ENCODE results near the gene NUP85.
"Not testable (repeated sequence)": the region's sequence is repeated elsewhere in the genome, so short reads cannot be mapped to it uniquely, and the experiment has no call there.

The NUP85 gene

DNA sequence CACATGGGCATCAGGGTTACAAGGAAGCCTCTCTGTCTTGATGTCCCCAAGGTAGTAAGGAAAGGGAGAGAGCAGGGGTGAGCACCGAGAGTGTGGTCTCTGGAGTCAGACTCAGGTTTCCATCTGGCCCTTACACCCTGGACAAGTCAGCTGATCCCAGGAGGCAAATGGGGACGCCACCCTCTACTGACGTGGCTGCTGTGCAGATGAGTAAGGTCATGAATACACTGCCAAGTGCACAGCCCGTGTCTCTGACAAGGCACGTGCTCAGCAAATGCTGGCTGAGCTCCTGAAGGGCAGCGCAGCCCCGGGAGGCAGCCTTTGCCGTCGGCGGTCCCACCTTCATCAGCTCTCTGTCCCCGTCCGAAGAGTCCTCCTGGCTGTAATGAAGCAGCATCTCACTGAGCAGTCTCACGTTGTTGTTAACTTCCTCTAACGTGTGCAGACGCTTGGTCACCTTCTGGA, 36.5 kb downstream of the NUP85 start:
- no peak for DNase-seq (ENCODE audit: low spot score)

DNA sequence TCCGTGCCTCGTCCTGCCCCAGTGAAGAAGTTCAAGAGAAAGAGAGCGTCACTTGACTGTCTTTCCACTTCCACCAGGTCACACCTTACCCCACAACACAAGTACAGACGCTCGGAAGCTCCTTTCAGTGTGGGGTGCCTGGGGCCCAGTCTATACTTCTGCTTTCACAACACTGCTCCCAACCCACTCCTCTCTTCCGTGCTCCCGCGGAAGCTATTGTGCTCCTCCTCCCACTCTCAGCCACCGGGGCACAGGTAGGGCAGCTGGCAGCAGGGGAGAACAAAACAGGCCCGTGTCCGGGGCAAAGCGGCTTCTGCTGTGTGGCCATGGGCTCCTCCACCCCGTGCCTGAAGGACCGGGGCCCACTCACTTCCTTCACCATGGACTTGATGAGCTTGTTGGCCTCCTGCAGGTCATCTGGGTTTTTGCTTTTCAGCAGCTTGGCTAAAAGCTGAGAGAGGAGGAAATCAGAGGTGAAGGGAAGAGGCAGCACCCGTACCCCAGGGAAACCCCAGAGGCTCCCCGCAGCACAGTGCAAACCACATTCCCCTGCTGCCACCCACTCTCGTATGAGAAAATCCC, 37.1 kb downstream of the NUP85 start:
- no peak for DNase-seq (ENCODE audit: low spot score)

DNA sequence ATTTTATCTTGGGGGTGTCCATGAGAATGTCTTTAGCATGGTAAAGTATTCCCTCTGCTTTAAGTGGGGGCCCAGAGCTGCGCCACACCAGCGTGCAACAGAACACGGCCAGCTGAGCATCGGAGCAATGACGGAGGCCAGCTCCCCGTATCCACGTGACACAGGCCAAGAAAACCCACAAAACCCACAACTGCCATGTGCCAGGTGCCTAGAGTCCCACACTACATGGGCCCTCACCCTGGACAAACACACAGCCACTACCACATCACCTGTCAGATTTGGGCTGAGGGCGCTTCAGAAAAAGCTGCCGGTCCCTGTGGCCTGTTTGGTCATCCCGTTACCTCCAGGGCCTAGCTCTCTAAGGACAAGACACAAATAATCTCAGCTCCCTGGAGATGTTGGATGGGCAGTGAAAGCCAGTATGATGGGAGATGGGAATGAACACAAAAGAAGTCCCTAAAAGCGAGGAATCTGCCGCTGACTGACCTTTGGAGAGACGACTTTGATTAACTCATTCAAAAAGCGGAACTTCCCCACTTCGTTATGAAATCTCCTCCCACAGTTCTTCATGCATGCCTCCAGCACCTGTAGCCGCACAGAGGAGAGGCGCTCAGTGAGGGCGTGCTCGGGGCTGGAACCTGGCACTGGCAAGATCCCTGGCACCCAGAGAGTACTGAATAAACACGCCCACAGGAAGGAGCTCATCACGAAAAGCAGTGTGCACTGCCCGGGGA, 38.8 kb downstream of the NUP85 start:
- DNase-seq (ENCODE audit: low spot score): no peak

DNA sequence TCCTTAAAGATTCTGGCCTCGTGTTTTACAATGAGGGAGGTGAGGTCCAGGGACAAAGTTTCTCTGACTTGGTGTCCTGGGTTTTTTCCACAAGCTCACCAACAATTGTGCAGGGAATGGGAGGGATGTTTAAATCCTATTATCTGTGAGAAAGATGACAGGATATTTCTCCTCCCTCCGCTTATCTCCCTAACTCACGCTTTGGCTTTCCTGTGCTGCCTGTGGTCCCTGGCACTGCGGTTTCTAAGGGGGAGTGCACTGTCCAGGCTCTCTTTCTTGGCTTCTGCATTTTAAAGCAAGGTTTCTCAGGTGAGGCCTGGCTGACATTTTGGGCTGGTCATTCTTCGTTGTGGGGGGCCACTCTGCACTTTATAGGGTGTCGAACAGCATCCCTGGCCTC, 39.5 kb downstream of the NUP85 start:
- no peak for DNase-seq (ENCODE audit: low spot score)

DNA sequence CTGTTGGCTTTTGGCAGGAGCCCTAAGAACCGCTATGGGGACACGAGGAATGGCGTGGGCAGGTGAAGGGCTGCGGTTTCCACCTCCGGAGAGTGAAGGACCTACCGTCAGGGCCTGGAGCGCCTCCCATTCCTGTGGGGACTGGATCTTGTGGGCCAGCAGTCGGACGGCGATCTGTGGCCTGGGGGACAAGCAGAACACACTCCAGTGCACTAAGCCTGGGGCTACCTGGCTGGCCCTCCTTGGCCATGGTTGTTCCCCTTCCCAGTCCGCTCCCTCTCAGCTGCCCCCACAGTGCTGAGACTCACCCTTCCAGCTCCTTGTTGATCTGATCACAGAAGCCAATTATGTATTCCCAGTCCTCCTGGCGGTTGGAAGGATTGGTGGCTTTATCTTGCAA, 40.9 kb downstream of the NUP85 start:
- DNase-seq (ENCODE audit: low spot score): no peak

DNA sequence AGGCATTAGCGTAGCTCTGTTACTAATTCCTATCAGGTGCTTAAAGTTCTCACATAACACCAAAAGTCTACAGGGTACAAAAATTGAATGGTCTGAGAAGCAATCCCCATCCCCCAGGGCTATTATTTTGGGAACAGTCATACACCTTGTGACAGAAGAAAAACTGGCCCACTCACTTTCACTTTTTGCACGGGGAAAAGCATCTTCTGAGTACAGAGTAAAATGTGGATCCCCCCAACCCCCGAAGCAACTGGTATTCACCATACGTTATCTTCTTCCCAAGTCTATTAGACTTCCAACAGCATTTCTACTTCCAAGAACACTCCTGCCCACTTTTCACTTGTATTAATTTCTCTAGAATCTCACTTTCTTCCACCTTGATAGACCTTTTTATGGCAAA, 44.1 kb downstream of the NUP85 start:
- no peak for DNase-seq (ENCODE audit: low spot score)

DNA sequence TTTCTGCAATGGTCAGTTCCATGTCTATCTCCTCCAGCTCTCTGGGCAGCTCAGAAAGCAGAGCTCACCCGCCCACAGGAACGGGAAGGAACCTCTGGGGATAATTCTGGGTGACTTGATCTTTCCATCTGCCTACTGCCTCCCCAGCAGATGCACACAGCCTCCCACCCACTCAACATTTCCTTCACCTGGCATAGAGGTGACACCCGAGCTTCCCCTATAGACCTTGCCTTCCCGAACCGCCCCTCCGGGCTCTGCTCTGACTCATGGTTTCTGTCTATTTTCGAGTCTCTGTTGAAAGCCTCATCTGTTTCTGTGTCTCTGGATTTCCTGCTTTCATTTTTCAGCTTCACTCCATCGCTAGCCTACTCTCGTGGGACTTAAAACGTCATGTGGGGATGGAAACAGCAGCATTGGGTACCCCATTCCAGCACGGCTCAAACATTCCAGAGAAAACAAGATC, 44.6 kb downstream of the NUP85 start:
- peak; percentile 95 for DNase-seq (ENCODE audit: low spot score)

DNA sequence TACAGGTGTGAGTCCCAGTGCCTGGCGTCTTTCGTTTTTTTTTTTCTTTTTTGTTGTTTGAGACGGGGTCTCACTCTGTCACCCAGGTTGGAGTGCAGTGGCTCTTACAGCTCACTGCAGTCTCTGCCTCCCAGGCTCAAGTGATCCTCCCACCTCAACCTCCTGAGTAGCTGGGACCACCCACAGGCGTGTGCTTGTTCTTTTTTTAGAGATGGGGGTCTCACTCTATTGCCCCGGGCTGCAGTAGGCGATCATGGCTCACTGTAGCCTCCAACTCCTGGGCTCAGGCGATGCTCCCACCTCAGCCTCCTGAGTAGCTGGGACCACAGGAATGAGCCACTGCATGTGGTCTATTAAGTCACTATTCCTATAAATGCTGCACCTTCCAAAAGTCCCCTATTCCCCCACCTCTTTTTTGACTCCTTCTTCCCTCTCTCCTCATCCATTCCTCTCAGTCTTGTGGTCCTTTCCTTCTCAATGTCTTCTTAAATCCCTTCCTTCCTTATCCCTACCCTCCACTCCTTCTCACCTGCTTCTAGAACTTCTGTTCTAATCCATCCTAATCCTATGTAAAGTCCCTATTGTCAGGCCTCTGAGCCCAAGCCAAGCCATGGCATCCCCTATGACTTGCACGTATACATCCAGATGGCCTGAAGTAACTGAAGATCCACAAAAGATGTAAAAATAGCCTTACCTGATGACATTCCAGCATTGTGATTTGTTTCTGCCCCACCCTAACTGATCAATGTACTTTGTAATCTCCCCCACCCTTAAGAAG, 46.7 kb downstream of the NUP85 start:
- DNase-seq (ENCODE audit: low spot score): no peak

DNA sequence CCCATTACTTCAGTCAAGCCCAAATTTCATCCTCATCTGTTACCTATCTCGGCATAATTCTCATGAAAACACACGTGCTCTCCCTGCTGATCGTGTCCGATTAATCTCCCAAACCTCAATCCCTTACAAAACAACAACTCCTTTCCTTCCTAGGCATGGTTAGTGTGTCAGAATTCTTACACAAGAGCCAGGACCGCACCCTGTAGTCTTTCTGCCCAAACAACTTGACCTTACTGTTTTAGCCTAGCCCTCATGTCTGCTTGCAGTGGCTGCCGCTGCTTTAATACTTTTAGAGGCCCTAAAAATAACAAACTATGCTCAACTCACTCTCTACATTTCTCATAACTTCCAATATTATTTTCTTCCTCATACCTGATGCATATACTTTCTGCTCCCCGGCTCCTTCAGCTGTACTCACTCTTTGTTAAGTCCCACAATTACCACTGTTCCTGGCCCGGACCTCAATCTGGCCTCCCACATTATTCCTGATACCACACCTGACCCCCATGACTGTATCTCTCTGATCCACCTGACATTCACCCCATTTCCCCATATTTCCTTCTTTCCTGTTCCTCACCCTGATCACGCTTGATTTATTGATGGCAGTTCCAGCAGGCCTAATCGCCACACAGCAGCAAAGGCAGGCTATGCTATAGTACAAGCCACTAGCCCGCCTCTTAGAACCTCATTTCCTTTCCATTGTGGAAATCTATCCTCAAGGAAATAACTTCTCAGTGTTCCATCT, 50.6 kb downstream of the NUP85 start:
- DNase-seq (ENCODE audit: low spot score): not testable (repeated sequence)

DNA sequence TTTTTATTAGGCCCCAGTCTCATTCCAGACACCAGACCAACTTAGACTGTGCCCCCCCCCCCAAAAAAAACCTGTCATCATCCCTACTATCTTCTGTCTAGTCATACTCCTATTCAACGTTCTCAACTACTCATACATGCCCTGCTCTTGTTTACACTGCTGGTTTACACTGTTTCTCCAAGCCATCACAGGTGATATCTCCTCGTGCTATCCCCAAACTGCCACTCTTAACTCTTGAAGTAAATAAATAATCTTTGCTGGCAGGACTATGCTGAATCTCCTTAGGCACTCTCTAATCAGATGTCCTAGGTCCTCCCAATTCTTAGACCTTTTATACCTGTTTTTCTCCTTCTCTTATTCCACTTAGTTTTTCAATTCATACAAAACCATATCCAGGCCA, 51.7 kb downstream of the NUP85 start:
- not testable (repeated sequence) for DNase-seq (ENCODE audit: low spot score)

DNA sequence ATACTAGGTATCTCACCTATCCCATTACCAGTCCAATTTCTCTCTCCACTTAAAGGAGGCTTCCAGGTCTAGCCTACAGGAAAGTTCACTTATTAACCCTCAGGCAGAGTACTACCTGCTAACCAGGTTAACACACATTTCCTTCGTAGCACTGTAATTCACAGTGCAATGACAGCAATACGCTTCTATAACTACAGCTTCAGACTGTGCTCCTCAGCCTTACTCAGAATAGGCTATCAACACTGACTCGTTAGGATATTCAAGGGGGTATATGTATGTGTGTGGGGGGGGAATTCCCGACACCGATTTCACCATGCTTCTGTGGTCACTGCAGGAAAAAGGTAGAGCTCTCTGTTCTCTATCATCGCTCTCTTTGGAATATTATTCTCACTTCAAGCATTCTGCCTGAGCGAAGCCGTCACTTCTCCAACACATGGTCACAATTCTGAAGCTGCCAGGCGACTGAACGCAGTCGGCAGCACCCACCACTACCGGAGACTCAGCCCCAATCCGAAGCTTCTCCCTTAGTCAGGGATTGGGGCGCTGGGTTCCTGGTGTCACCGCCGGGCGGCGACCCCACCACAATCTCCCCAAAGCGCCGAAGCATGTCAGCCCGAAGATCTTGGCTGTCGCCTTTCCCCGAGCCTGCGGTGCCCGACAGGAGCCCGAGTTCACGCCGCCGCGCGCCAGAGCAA, 55.3 kb downstream of the NUP85 start:
- no peak for DNase-seq (ENCODE audit: low spot score)

DNA sequence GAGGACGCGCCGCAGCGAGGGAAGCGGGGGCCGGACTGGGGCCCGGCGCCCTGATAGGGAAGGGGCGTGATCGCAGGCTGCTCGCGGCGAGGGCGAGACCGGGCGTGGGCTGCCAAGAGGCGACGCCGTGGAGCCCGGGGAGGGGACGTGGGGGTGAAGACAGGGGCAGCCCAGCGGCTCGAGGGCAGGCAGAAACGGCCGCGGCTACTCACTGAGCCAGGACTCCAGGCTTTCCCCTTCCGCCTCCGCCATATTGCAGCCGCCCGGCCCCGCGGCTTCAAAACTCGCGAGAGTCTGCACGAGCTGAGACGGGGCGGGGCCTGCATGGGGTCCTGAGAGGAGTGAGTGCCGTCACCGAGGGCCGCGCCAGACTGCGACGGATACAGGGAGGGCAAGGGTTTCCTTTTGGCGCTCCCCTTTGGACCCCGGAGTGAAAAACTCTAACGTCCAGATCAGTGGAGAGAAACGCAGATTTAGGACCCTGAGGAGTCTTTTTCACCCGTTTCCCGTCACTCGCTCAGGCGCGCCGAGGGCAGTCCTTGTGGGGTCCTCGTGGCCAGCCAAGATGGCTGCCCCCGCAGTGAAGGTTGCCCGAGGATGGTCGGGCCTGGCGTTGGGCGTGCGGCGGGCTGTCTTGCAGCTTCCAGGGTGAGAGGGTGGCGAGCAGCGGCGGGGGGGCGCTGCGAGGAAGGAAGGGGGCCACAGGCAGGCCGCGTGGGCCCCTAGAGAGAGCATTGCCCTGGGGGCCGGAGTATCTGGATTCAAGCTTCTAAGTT, 56.0 kb downstream of the NUP85 start, which contains the start of the genes GGA3 and MRPS7:
Gene GGA3, minus strand, starts transcription at position 271 of the 776 bp plus-strand sequence. Its CDS starts 19 bp downstream, at position 252.
Gene MRPS7, plus strand, starts transcription at position 544 of the 776 bp plus-strand sequence. Its CDS starts 22 bp downstream, at position 566.
- DNase-seq (ENCODE audit: low spot score): peak; percentile 96

DNA sequence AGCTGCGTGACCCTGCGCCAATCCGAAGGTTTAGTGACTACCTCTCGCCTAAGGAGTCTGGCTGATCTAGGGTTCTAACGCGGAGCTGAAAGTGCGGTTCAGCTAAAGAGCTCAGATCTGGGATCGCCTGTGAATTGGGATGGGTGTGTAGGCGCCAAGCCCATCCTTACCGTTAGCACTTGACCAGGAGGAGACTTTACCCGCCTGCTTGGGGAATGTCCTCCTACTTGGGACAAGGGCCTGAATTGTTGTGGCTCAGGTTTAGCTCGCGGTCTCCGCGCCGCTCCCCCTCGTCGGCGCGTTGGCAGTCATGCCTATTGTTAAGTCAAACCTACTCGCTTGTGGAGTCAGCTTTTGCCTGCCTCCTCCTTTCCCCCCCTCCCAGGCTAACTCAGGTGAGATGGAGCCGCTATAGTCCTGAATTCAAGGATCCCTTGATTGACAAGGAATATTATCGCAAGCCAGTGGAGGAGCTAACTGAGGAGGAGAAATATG, 56.7 kb downstream of the NUP85 start:
- no peak for DNase-seq (ENCODE audit: low spot score)

DNA sequence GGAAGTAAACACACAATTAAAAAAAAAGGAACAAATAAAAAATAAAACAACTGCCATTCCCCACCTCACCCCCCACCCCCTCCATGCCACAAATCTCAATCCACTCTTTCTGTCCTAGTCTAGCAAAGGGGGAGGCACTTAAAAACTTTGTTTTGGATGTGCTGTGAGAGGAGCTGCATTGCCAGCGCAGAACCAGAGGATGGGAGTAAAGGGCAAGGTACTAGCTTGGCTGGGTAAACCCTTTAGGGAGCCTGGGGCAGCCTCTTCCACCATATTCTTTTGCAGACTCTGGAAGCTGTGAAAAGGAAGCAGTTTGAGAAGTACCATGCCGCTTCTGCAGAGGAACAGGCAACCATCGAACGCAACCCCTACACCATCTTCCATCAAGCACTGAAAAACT, 57.6 kb downstream of the NUP85 start:
- DNase-seq (ENCODE audit: low spot score): no peak

DNA sequence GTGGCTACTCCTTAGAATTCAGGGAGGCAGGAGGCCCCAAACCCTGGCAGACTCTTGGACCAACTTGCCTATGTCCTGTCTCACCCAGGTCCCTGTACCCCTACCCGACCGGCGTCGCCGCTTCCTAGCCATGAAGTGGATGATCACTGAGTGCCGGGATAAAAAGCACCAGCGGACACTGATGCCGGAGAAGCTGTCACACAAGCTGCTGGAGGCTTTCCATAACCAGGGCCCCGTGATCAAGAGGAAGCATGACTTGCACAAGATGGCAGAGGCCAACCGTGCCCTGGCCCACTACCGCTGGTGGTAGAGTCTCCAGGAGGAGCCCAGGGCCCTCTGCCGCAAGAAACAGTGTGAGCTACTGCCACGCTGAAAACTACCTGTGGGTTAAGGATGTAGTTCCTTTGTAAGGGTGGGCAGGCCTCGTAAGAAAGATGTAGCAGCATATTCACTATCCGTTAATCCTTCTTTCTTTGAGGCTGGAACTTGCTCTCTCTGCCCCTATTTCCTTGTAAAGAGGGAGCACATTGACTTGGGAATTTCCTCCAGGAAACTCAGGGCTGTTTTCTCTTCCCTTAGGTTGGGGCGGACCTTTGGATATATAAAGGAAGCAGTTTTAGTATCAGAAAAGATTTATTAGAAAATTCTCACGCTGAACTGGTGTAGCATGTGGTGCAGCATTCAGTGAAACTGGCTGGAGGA, 60.3 kb downstream of the NUP85 start:
- no peak for DNase-seq (ENCODE audit: low spot score)

DNA sequence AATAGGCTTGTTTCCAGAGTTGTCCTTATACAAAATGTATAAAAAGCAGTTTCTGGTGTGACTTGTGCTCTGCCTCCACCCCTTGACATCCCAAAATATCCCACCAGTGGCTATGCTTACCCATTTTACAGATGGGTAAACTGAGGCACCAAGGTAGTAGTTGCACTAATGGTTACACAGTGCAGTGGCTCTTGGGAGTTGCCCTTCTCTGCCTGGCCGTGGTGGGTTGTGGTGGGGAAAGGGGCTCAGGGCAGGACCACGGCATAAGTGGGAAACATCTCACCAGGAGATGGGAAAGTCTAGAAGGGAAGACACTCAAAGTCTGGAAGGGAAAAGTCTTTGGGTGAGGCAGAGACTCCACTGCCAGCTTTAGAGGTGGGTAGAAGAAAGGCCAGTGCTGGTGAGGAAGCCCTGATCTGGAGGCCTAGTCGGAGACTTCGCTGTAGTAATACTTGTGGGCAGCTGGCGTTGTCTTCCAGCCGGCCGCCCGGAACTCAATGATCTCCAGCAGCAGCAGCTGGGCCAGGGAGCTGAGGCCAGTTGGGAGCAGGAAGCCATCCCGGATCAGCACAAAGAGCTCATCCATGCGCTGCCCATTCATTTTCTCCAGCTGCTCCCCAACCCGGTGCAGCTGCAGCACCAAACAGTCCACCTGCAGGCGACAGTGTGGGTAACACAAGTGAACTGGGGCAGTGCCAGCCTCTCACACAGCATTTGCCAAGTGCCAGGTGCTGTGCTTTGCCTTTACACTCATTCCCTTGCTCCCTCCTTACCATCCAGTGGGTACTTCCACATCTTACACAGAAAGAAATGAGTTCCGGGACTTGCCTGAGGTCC, 61.1 kb downstream of the NUP85 start:
- DNase-seq (ENCODE audit: low spot score): no peak

DNA sequence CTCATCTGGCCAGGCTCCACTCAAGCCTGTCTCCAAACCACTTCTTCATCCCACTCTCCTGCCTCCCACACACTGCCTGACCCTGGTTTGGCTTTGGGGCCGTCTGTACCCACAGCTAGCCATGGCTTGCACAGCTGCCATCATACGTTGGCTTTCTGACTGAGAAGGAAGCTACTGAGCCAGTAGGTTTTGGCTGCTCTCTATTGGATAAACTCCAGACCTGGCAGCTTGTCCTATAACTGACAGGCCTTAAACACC, 61.6 kb downstream of the NUP85 start:
- DNase-seq (ENCODE audit: low spot score): no peak

DNA sequence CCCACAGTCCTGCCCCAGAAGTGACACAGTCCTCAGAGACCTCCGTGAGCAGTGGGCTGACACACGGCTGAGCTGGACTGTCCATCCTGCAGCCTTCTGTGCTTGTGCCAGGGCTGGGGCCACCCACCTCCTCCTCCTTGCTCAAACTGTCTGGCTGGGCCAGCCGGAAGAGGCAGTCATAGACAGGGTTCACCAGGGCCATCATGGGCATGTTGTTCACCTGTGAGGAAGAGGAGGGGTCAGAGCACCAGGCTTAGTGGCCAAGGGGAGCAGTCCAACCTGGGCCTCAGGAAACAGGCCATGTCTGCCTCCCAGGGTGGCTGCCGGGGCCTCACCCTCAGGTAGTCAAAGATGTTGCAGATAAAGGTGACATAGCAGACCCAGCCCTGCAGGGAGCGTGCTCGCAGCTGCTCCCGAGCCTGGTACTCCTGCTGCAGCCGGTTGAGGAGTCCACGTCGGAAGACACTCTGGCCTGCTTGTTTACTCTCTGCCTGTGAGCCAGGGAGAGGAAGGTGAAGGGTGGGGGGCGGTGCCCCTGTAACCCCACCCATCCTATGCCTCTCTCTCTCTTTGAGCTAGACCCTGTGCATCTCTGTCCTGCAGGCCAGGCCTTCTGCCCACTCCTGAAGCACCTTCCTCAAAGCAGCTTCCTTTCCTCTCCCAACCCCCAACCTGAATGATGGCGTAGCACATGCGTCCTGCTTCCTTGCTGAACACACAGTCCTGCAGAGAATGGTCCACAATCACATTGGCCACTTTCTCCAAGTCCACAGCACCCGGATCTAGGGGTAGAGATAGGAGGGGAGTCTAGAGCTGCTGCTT, 62.1 kb downstream of the NUP85 start:
- no peak for DNase-seq (ENCODE audit: low spot score)
